ENCODE measurements around the gene NUPR1.
"Not testable (repeated sequence)": the region's sequence is repeated elsewhere in the genome, so short reads cannot be mapped to it uniquely, and the experiment has no call there.

Gene NUPR1

GRCh38 chr16:28500476-28501180 lies 38.1 kb downstream of the NUPR1 start:
- in situ Hi-C loops (cut with MboI; ENCODE audit: low sequenced_read_pairs): not testable (repeated sequence)

GRCh38 chr16:28499854-28500253 lies 38.9 kb downstream of the NUPR1 start:
- in situ Hi-C loops (cut with MboI; ENCODE audit: low sequenced_read_pairs): no loop called here

GRCh38 chr16:28498666-28499381 lies 40.0 kb downstream of the NUPR1 start:
- in situ Hi-C loops (cut with MboI; ENCODE audit: low sequenced_read_pairs): no loop called here

GRCh38 chr16:28497861-28498599 lies 40.7 kb downstream of the NUPR1 start:
- in situ Hi-C loops (cut with MboI; ENCODE audit: low sequenced_read_pairs): no loop called here

- in situ Hi-C loops (cut with MboI; ENCODE audit: low sequenced_read_pairs): no loop called here
Observed at GRCh38 chr16:28497386-28497785, 41.4 kb downstream of the NUPR1 start.

- in situ Hi-C loops (cut with MboI; ENCODE audit: low sequenced_read_pairs): no loop called here
Observed at GRCh38 chr16:28496844-28497243, 41.9 kb downstream of the NUPR1 start.

GRCh38 chr16:28495795-28496749 lies 42.7 kb downstream of the NUPR1 start:
- in situ Hi-C loops (cut with MboI; ENCODE audit: low sequenced_read_pairs): no loop called here

- in situ Hi-C loops (cut with MboI; ENCODE audit: low sequenced_read_pairs): no loop called here
Observed at GRCh38 chr16:28495098-28495793, 43.5 kb downstream of the NUPR1 start.

- in situ Hi-C loops (cut with MboI; ENCODE audit: low sequenced_read_pairs): no loop called here
Observed at GRCh38 chr16:28494121-28494851, 44.5 kb downstream of the NUPR1 start, which contains the start of gene APOBR. TSS of gene APOBR (plus strand) at chr16:28494643. CDS start at chr16:28494682, 39 bp downstream.

- in situ Hi-C loops (cut with MboI; ENCODE audit: low sequenced_read_pairs): no loop called here
Observed at GRCh38 chr16:28492511-28492910, 46.3 kb downstream of the NUPR1 start.

GRCh38 chr16:28491970-28492474 lies 46.8 kb downstream of the NUPR1 start, which contains the start of gene CLN3:
TSS of gene CLN3 (minus strand) at chr16:28492074. CDS start at chr16:28491759, 315 bp downstream.
- in situ Hi-C loops (cut with MboI; ENCODE audit: low sequenced_read_pairs): no loop called here

- in situ Hi-C loops (cut with MboI; ENCODE audit: low sequenced_read_pairs): no loop called here
Observed at GRCh38 chr16:28491230-28491969, 47.4 kb downstream of the NUPR1 start.

GRCh38 chr16:28486266-28486665 lies 52.5 kb downstream of the NUPR1 start:
- in situ Hi-C loops (cut with MboI; ENCODE audit: low sequenced_read_pairs): no loop called here

- in situ Hi-C loops (cut with MboI; ENCODE audit: low sequenced_read_pairs): not testable (repeated sequence)
Observed at GRCh38 chr16:28483361-28483760, 55.4 kb downstream of the NUPR1 start.

All from HL-60/S4 (cell line).